ENCODE data around the gene NKIRAS1.
A peak's percentile ranks its signal among the peaks of the same experiment; 100 is the strongest.

Gene NKIRAS1

GRCh38 chr3:23916886-23917678, at the start of gene NKIRAS1, which contains the start of gene RPL15:
NKIRAS1 (minus strand) TSS chr3:23916990; CDS start chr3:23910904, 6,086 bp downstream.
RPL15 (plus strand) TSS chr3:23917132; CDS start chr3:23917860, 728 bp downstream.
- Histone ChIP-seq H3K4me2 (ENCODE audit: low read length) (peak within 1 kb of the TSS; percentile 92), H3K36me3 (replicated peaks; ENCODE audit: low read depth, low read length) (peaks cover 39% of the 10 kb centered on the region), H3K79me2 (ENCODE audit: low read length) (peaks cover 41% of the 10 kb centered on the region), H4K20me1 (ENCODE audit: insufficient read depth, low read length) (peaks cover 35% of the 10 kb centered on the region), H3K9me3 (ENCODE audit: insufficient read depth, low read length) (no peaks in the 10 kb centered on the region), H3K27me3 (ENCODE audit: low read depth, low read length) (no peaks in the 10 kb centered on the region), H3K4me1 (ENCODE audit: low read length) (peaks cover 26% of the 10 kb centered on the region), H3K27ac (ENCODE audit: low read length) (peak within 1 kb of the TSS; percentile 77), H2AFZ (ENCODE audit: low read depth, low read length) (peak within 1 kb of the TSS; percentile 72), H3K9ac (ENCODE audit: low read length) (peak within 1 kb of the TSS; percentile 92), H3K4me3 (ENCODE audit: low read length) (peak within 1 kb of the TSS; percentile 88)
- TF ChIP-seq EZH2phosphoT487 (IDR thresholded peaks at IDR 0.05; ENCODE audit: low read depth), result no peak
- TF ChIP-seq CTCF (IDR thresholded peaks at IDR 0.05; ENCODE audit: low read depth, low read length), result no peak

- Histone ChIP-seq H3K9me3 (ENCODE audit: insufficient read depth, low read length) (no peaks in the 10 kb centered on the region), H4K20me1 (ENCODE audit: insufficient read depth, low read length) (no peaks in the 10 kb centered on the region), H3K4me3 (ENCODE audit: low read length) (no peak overlapping the region), H2AFZ (ENCODE audit: low read depth, low read length) (no peak overlapping the region), H3K36me3 (replicated peaks; ENCODE audit: low read depth, low read length) (peaks cover 6% of the 10 kb centered on the region), H3K27ac (ENCODE audit: low read length) (no peak overlapping the region), H3K4me1 (ENCODE audit: low read length) (no peaks in the 10 kb centered on the region), H3K4me2 (ENCODE audit: low read length) (no peak overlapping the region), H3K27me3 (ENCODE audit: low read depth, low read length) (no peaks in the 10 kb centered on the region), H3K79me2 (ENCODE audit: low read length) (no peaks in the 10 kb centered on the region), H3K9ac (ENCODE audit: low read length) (no peak overlapping the region)
- no peak for TF ChIP-seq EZH2phosphoT487 (IDR thresholded peaks at IDR 0.05; ENCODE audit: low read depth)
- no peak for TF ChIP-seq CTCF (IDR thresholded peaks at IDR 0.05; ENCODE audit: low read depth, low read length)
These were observed 49.5 kb upstream of the NKIRAS1 start for GRCh38 chr3:23966328-23966727.

- Histone ChIP-seq H3K27ac (ENCODE audit: low read length) (no peak overlapping the region), H3K36me3 (replicated peaks; ENCODE audit: low read depth, low read length) (peaks cover 6% of the 10 kb centered on the region)
These were observed 47.9 kb upstream of the NKIRAS1 start for GRCh38 chr3:23964537-23965235.

More at GRCh38 chr3:23964537-23965235, 47.9 kb upstream of the NKIRAS1 start:
- H3K4me1 ChIP-seq (ENCODE audit: low read length), result no peaks in the 10 kb centered on the region
- no peaks in the 10 kb centered on the region for H3K27me3 ChIP-seq (ENCODE audit: low read depth, low read length)
- H2AFZ ChIP-seq (ENCODE audit: low read depth, low read length), result no peak overlapping the region
- no peaks in the 10 kb centered on the region for H3K79me2 ChIP-seq (ENCODE audit: low read length)
- H3K4me3 ChIP-seq (ENCODE audit: low read length), result no peak overlapping the region
- H3K4me2 ChIP-seq (ENCODE audit: low read length), result no peak overlapping the region
- H4K20me1 ChIP-seq (ENCODE audit: insufficient read depth, low read length), result no peaks in the 10 kb centered on the region
- no peaks in the 10 kb centered on the region for H3K9me3 ChIP-seq (ENCODE audit: insufficient read depth, low read length)
- TF ChIP-seq EZH2phosphoT487 (IDR thresholded peaks at IDR 0.05; ENCODE audit: low read depth), result no peak
- TF ChIP-seq CTCF (IDR thresholded peaks at IDR 0.05; ENCODE audit: low read depth, low read length), result peak; percentile 20; the same call in 1 of the 2 replicates
- H3K9ac ChIP-seq (ENCODE audit: low read length), result no peak overlapping the region
